Type B pancreatic cell (in vitro differentiated cells): ENCODE data around the gene MICAL3. TPM values are rescaled to one million over a fixed set of nuclear protein-coding genes. Genes with fewer than 3 reads are reported as not detected.

ENCODE experiments used
- DNase-seq: peaks from one replicate; pipeline ENCODE4 v3.0.0; 2021; ENCODE audit warnings: mixed read lengths; ENCODE audit not compliant: unreplicated experiment; ENCODE audit errors: extremely low spot score
- H3K27ac Mint-ChIP-seq: 2 replicates; pipeline ENCODE4 v1.8.0; 2021; ENCODE audit warnings: mild to moderate bottlenecking, mixed read lengths
- H3K27me3 Mint-ChIP-seq: 2 replicates; pipeline ENCODE4 v1.8.0; 2021; ENCODE audit warnings: mixed read lengths
- H3K36me3 Mint-ChIP-seq: 2 replicates; pipeline ENCODE4 v1.8.0; 2021; ENCODE audit warnings: mixed read lengths
- H3K4me1 Mint-ChIP-seq: one replicate; pipeline ENCODE4 v1.8.0; 2021; ENCODE audit warnings: mixed read lengths; ENCODE audit not compliant: unreplicated experiment
- H3K4me3 Mint-ChIP-seq: 2 replicates; pipeline ENCODE4 v1.8.0; 2021; ENCODE audit warnings: mild to moderate bottlenecking, mixed read lengths
- H3K9me3 Mint-ChIP-seq: 2 replicates; pipeline ENCODE4 v1.8.0; 2021; ENCODE audit warnings: mixed read lengths
- total RNA-seq: library from RNA; stranded (reverse); gene quantifications from 2 replicates; pipeline ENCODE4 v1.2.1, GENCODE V29; 2021; ENCODE audit warnings: low replicate concordance
- TF ChIP-seq, protein P1 (sequence below): fragments of 200-600 bp; sonication (generic); conservative IDR thresholded peaks from 2 replicates; pipeline ENCODE4 v1.5.0; 2021; ENCODE audit warnings: antibody characterized with exemption, mild to moderate bottlenecking

MICAL3 gene
- total RNA-seq, 1 donor from 2014 or later = 56.4 TPM

DNA sequence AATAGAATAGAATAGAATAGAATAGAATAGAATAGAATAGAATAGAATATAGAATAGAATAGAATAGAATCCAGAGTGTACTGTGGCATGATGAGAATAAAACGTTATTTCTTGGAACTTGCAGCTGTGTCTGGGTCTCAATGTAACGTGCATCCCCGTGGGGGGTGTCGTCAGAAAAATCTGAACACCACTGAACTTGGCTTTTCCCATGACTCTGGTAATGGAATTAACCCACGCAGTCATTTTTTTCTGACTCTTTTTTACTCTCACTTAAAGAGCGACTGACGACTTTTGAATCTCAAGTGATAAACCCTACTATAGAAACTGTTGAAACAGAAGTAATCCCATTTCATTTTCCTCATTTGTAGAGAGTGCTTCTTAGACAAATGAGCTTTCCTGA is 157.7 kb downstream of the MICAL3 start:
- peaks cover 14% of the 10 kb centered on the region for H3K36me3 Mint-ChIP-seq
- TF ChIP-seq, protein P1, sequence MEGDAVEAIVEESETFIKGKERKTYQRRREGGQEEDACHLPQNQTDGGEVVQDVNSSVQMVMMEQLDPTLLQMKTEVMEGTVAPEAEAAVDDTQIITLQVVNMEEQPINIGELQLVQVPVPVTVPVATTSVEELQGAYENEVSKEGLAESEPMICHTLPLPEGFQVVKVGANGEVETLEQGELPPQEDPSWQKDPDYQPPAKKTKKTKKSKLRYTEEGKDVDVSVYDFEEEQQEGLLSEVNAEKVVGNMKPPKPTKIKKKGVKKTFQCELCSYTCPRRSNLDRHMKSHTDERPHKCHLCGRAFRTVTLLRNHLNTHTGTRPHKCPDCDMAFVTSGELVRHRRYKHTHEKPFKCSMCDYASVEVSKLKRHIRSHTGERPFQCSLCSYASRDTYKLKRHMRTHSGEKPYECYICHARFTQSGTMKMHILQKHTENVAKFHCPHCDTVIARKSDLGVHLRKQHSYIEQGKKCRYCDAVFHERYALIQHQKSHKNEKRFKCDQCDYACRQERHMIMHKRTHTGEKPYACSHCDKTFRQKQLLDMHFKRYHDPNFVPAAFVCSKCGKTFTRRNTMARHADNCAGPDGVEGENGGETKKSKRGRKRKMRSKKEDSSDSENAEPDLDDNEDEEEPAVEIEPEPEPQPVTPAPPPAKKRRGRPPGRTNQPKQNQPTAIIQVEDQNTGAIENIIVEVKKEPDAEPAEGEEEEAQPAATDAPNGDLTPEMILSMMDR = no peak

DNA sequence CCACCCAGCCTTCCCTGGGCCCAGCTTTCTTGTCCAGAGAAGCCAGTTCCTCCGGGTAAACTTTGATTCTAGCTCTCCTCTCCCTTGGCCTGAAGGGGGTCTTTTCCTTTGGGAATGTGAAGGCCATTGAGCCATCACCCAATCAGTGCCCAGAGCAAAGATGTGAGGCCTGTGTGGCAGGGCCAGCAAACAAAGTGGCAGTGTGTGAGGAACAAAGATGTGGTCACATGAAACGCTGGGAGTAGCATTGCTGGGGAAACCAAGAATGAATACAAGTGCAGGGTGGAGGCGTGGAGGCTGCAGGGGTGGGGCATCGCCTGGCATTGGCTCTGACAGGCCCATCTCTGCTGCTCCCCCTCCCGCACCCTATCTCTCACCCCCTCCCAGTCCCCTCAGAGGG is 158.2 kb downstream of the MICAL3 start:
- Mint-ChIP-seq H3K27me3 (no peaks in the 10 kb centered on the region), H3K27ac (no peak overlapping the region), H3K4me3 (no peak overlapping the region), H3K4me1 (peaks cover 9% of the 10 kb centered on the region), H3K36me3 (peaks cover 14% of the 10 kb centered on the region), H3K9me3 (no peaks in the 10 kb centered on the region)
- no peak for DNase-seq
- TF ChIP-seq, protein P1 = no peak

More for the DNA sequence above, 157.7 kb downstream of the MICAL3 start:
- DNase-seq = no peak
- Mint-ChIP-seq H3K9me3 (no peaks in the 10 kb centered on the region), H3K4me1 (peaks cover 9% of the 10 kb centered on the region), H3K4me3 (no peak overlapping the region), H3K27ac (no peak overlapping the region), H3K27me3 (no peaks in the 10 kb centered on the region)

DNA sequence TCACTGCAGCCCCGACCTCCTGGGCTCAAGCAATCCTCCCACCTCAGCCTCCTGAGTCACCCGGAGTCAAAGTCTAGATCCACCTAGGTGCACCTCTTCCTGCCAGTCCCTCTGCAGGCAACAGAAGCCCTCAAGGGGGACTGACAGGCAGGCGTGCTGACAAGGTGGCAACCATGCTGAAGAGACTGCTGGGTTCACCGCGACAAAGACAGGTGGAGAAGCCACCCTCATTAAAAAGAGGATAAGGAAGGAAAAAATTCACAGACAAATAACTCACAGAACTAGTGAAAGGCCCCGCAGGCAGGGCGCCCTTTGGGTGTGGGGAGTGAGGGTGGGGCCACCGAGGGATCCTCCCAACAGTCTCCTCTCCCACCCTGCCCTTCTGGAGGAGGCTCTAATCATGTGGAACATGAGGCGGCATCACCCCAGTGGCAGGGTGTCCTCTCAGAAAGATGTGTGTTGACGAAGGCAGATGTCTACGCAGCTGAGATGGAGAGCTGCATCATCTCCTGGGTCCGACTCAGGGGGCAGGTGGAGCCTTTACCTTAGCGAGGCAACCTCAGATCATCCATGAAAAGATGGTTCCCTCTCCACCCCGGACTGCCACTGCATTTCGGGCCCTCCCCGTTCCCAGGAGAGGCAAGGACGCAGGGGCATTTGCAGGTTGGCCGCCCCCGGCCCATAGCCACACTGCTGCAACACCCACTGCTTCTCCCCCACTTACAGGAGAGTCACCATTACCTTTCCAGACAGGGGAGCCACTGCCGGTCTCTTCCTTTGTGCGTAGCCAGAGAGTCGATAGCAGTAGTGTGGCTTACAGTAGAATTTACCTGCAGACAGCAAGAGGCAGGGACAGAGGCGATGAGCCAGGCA is 158.9 kb downstream of the MICAL3 start:
- H3K9me3 Mint-ChIP-seq = no peaks in the 10 kb centered on the region
- TF ChIP-seq, protein P1 = no peak
- no peak overlapping the region for H3K4me3 Mint-ChIP-seq
- H3K36me3 Mint-ChIP-seq = peaks cover 14% of the 10 kb centered on the region
- no peak for DNase-seq
- H3K27ac Mint-ChIP-seq = no peak overlapping the region
- peaks cover 9% of the 10 kb centered on the region for H3K4me1 Mint-ChIP-seq
- no peaks in the 10 kb centered on the region for H3K27me3 Mint-ChIP-seq

DNA sequence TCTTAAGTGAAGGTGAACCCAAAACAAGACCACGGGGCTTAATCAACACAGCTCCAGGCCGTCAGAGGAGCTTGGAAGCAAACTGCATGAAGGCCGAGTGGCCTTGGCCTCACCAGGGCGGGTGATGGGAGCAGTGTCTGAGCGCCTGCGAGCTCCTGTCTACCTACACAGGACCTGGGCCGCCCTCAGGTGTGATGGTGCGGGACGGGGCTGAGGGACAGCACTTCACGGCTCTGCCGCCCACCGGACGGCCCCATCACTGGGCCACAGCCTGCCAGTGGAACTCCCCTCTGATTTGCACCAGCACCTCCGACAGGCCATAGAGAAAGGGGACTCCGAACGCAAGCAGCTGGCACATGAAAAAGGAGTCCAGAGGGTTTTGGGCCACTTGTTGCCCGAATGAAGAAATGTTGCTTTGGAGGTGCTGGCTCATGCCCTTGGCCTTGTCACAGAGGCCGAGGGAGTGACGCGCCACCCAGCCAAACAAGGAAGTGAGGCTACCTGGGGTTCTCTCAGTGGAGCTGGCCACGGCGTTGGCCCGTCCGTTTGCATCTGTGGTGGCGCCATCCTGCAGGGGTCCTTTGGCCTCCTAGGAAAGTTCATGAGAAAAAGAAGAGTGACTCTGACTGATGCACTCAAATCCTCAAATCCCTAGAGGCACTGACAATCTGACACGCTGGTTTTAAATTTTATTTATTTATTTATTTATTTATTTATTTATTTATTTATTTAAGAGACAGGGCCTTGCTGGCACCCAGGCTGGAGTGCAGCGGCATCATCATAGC is 159.8 kb downstream of the MICAL3 start:
- Mint-ChIP-seq H3K4me3 (no peak overlapping the region), H3K4me1 (peaks cover 9% of the 10 kb centered on the region), H3K9me3 (no peaks in the 10 kb centered on the region), H3K27ac (no peak overlapping the region), H3K27me3 (no peaks in the 10 kb centered on the region), H3K36me3 (peaks cover 14% of the 10 kb centered on the region)
- DNase-seq = no peak
- TF ChIP-seq, protein P1 = no peak

DNA sequence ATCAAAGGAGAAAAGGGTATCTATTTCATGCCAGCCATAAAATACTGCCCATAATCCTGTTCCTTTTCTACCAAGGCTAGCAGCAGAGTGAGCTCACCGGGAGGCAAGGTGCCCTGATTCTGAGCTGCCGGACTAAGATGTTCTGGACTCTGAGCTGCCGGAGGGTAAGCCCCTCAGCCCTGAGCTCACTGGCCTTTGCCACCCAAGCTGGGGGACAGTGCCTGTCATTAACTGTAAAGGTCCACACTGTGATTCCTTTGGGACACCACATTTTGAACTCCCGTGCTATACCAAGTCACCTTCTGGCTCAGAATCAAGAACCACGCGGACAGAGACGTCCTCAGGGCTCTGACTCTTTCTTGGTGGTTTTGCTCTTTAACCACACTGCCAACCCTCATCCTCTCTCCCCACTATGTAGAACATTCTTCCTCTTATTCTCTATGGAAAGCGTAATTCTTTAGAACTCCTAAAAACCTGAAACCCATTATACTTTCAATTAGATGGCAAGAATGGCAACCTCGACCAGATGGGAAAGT is 161.6 kb downstream of the MICAL3 start:
- H3K4me1 Mint-ChIP-seq = peaks cover 9% of the 10 kb centered on the region
- TF ChIP-seq, protein P1 = no peak
- H3K36me3 Mint-ChIP-seq = peaks cover 14% of the 10 kb centered on the region
- DNase-seq = no peak
- H3K27me3 Mint-ChIP-seq = no peaks in the 10 kb centered on the region
- no peak overlapping the region for H3K4me3 Mint-ChIP-seq
- H3K9me3 Mint-ChIP-seq = no peaks in the 10 kb centered on the region
- H3K27ac Mint-ChIP-seq = no peak overlapping the region
